Body of pancreas (tissue), 4 donors: ENCODE data around the gene RBM7.

Source experiments
- POLR2A ChIP-seq, 3 donors: fragments of 450-650 bp; IDR thresholded peaks; one replicate each; pipeline ENCODE4 v1.6.1; 2016; ENCODE audit warnings: antibody characterized with exemption in 3 of 3, mild to moderate bottlenecking in 2 of 3
- TF ChIP-seq, protein P1 (sequence below), 7 experiments: fragments of 450-650 bp in 4 of 7; fragments of 200-600 bp in 3 of 7; sonication (generic) in 3 of 7; IDR thresholded peaks; one replicate each; pipeline ENCODE4 v1.5.1; 2016 to 2019; ENCODE audit warnings: antibody characterized with exemption in 7 of 7

DNA sequence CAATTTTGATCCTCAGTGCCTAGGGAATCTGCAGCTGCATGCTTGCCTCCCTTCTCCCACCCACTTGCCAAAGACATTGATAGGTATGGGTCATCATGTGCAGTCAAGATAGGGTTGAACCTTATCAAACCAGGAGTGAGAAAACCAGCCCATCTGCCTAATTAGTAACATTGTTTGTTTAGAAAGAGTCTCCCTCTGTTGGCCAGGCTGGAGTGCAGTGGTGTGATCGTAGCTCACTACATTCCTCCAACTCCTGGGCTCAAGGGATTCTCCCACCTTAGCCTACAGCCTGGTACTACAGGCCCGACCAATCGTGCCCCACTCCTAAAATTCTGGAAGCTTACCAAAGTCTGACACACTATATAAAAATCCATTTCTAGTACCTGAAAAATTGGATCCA, 4.7 kb upstream of the RBM7 start:
- TF ChIP-seq, protein P1, sequence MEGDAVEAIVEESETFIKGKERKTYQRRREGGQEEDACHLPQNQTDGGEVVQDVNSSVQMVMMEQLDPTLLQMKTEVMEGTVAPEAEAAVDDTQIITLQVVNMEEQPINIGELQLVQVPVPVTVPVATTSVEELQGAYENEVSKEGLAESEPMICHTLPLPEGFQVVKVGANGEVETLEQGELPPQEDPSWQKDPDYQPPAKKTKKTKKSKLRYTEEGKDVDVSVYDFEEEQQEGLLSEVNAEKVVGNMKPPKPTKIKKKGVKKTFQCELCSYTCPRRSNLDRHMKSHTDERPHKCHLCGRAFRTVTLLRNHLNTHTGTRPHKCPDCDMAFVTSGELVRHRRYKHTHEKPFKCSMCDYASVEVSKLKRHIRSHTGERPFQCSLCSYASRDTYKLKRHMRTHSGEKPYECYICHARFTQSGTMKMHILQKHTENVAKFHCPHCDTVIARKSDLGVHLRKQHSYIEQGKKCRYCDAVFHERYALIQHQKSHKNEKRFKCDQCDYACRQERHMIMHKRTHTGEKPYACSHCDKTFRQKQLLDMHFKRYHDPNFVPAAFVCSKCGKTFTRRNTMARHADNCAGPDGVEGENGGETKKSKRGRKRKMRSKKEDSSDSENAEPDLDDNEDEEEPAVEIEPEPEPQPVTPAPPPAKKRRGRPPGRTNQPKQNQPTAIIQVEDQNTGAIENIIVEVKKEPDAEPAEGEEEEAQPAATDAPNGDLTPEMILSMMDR (IDR thresholded peaks at IDR 0.05), result no peak
- no peak for TF ChIP-seq POLR2A (IDR thresholded peaks at IDR 0.05)
